Activated naive CD4-positive, alpha-beta T cell treated with anti-CD3 and anti-CD28 coated beads, Interleukin-2, amount 10 ng/mL, durations not matched to agents 5 hours and 36 hours (primary cell): ENCODE data around the gene SERF1B. TPM values are rescaled to one million over a fixed set of nuclear protein-coding genes. Genes with fewer than 3 reads are reported as not detected.

Experiments used
- total RNA-seq, 2 experiments: library from RNA; stranded (reverse); gene quantifications; one replicate each; pipeline ENCODE4 v1.2.3, GENCODE V29; 2021

The SERF1B gene
- total RNA-seq: 10 to 100 TPM; 23.1 to 24.3 TPM

GRCh38 chr5:70025106-70025844 is at the start of gene SERF1B:
SERF1B (plus strand) TSS chr5:70025251; CDS start chr5:70025452, 201 bp downstream.

Other genes with a start within 250 kb of the SERF1B start
- gene SMN2, start 24.4 kb downstream of the SERF1B start, total RNA-seq: 10 to 100 TPM; 80.6 to 91.1 TPM